Brain microvascular endothelial cell (primary cell): ENCODE results near the gene ZMAT3.

Source experiments
- DNase-seq: peaks from one replicate; pipeline ENCODE4 v3.0.0-alpha.2; 2020
- H3K27ac ChIP-seq: fragments of 250-450 bp; sonication (Bioruptor Pico); 2 replicates; pipeline ENCODE4 v1.5.1; 2020; ENCODE audit warnings: mild to moderate bottlenecking, moderate library complexity
- H3K27me3 ChIP-seq: fragments of 250-450 bp; sonication (Bioruptor Pico); replicated peaks from 2 replicates; pipeline ENCODE4 v1.5.1; 2020; ENCODE audit warnings: mild to moderate bottlenecking
- H3K36me3 ChIP-seq: fragments of 250-450 bp; sonication (Bioruptor Pico); replicated peaks from 2 replicates; pipeline ENCODE4 v1.5.1; 2020; ENCODE audit warnings: mild to moderate bottlenecking
- H3K4me3 ChIP-seq: 2 replicates; pipeline ENCODE4 v1.5.1; 2011; ENCODE audit warnings: low read depth, mild to moderate bottlenecking, control low read depth, low read length, moderate library complexity
- in situ Hi-C: cut with HindIII; loops from 2 replicates; pipeline ENCODE4 v1.10.0; 2017; ENCODE audit warnings: low sequenced_read_pairs, low pct_ligation_motif_present
- TF ChIP-seq, protein P1 (sequence below): IDR thresholded peaks from 2 replicates; pipeline ENCODE4 v1.5.1; 2011; ENCODE audit warnings: low read depth, mild to moderate bottlenecking, moderate library complexity, low read length, control low read depth, inconsistent platforms; ENCODE audit errors: missing control alignments

Gene ZMAT3

GRCh38 chr3:179005213-179005612 lies 66.4 kb downstream of the ZMAT3 start:
- TF ChIP-seq, protein P1, sequence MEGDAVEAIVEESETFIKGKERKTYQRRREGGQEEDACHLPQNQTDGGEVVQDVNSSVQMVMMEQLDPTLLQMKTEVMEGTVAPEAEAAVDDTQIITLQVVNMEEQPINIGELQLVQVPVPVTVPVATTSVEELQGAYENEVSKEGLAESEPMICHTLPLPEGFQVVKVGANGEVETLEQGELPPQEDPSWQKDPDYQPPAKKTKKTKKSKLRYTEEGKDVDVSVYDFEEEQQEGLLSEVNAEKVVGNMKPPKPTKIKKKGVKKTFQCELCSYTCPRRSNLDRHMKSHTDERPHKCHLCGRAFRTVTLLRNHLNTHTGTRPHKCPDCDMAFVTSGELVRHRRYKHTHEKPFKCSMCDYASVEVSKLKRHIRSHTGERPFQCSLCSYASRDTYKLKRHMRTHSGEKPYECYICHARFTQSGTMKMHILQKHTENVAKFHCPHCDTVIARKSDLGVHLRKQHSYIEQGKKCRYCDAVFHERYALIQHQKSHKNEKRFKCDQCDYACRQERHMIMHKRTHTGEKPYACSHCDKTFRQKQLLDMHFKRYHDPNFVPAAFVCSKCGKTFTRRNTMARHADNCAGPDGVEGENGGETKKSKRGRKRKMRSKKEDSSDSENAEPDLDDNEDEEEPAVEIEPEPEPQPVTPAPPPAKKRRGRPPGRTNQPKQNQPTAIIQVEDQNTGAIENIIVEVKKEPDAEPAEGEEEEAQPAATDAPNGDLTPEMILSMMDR = no peak
- Histone ChIP-seq H3K36me3 (no peaks in the 10 kb centered on the region), H3K27me3 (no peaks in the 10 kb centered on the region), H3K4me3 (no peak overlapping the region), H3K27ac (no peak overlapping the region)
- no peak for DNase-seq
- in situ Hi-C loops = loop anchor here (25.0 kb wide), 1 partner anchor 307 kb away; the partner anchor contains the start of gene ZNF639

DNA sequence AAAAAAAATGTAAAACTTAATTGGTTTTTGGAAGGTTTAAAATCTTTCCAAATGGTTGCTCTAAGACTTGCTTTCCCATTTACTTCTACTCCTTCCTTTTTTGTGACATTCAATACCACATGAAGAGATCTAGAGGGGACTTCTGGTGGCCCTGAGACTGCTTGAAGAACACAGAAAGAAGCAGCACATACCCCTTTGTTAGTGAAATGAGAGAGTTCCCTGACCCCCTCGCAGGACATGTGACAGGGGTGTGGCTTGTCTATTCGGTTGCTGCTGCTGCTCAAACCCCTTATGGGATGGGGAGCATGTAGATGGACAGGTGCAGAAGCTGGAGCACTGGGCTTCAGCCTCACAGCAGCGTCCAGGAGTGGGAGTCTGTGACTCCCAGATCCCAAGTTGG lies 71.0 kb downstream of the ZMAT3 start:
- in situ Hi-C loops = loop anchor here (25.0 kb wide), 1 partner anchor 312 kb away; the partner anchor contains the start of gene ZNF639
- H3K27me3 ChIP-seq = no peaks in the 10 kb centered on the region
- TF ChIP-seq, protein P1 = no peak
- H3K27ac ChIP-seq = no peak overlapping the region
- H3K4me3 ChIP-seq = no peak overlapping the region
- DNase-seq = no peak
- H3K36me3 ChIP-seq = no peaks in the 10 kb centered on the region

- DNase-seq = no peak
- Histone ChIP-seq H3K36me3 (no peaks in the 10 kb centered on the region), H3K27ac (no peak overlapping the region), H3K4me3 (no peak overlapping the region), H3K27me3 (no peaks in the 10 kb centered on the region)
- TF ChIP-seq, protein P1 = no peak
- in situ Hi-C loops = loop anchor here (25.0 kb wide), 1 partner anchor 312 kb away; the partner anchor contains the start of gene ZNF639
Observed at GRCh38 chr3:179000144-179000543, 71.5 kb downstream of the ZMAT3 start.

- H3K27me3 ChIP-seq = no peaks in the 10 kb centered on the region
- no peak for DNase-seq
- no peaks in the 10 kb centered on the region for H3K36me3 ChIP-seq
- in situ Hi-C loops = no loop called here
- no peak overlapping the region for H3K4me3 ChIP-seq
- TF ChIP-seq, protein P1 = no peak
- no peak overlapping the region for H3K27ac ChIP-seq
Observed at GRCh38 chr3:178996399-178996798, 75.2 kb downstream of the ZMAT3 start.

DNA sequence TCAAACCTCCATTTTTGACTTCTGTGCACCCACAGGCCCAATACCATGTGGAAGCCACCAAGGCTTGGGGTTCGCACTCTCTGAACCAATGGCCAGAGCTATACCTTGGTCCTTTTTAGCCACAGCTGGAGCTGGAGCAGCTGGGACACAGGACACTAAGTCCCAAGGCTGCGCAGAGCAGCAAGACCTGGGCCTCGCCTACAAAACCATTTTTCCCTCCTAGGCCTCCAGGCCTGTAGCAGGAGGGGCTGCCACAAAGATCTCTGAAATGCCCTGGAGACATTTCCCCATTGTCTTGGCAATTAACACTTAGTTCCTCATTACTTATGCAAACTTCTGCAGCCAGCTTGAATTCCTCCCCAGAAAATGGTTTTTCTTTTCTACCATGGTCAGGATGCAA lies 81.3 kb downstream of the ZMAT3 start:
- Histone ChIP-seq H3K4me3 (no peak overlapping the region), H3K27ac (no peak overlapping the region), H3K36me3 (no peaks in the 10 kb centered on the region), H3K27me3 (no peaks in the 10 kb centered on the region)
- in situ Hi-C loops = no loop called here
- DNase-seq = no peak
- TF ChIP-seq, protein P1 = no peak

- TF ChIP-seq, protein P1 = no peak
- Histone ChIP-seq H3K27ac (no peak overlapping the region), H3K4me3 (no peak overlapping the region), H3K36me3 (no peaks in the 10 kb centered on the region), H3K27me3 (no peaks in the 10 kb centered on the region)
- in situ Hi-C loops = no loop called here
- DNase-seq = no peak
Observed at GRCh38 chr3:178989821-178990220, 81.8 kb downstream of the ZMAT3 start.
